H1 (cell line): ENCODE measurements around the gene VAT1L. TPM values are rescaled to one million over a fixed set of nuclear protein-coding genes. Genes with fewer than 3 reads are reported as not detected.

ENCODE experiments used
- CTCF ChIA-PET: fragments of 300-600 bp; sonication (Branson Sonifier 250); formaldehyde crosslinking; loops from one replicate; lab custom pipeline; 2021; ENCODE audit not compliant: partially characterized antibody; lab: Charles Lee
- POLR2A ChIA-PET: fragments of 300-600 bp; sonication (Branson Sonifier 250); formaldehyde crosslinking; loops from one replicate; lab custom pipeline; 2021; ENCODE audit warnings: inconsistent platforms; ENCODE audit not compliant: partially characterized antibody; lab: Charles Lee
- DNase-seq, 2 experiments: peaks; one replicate each; pipeline versions ENCODE4 v3.0.0 to v3.0.0-alpha.2; 2010 to 2022; ENCODE audit warnings: low spot score in 2 of 2, low read depth in 1 of 2, mixed read lengths in 1 of 2
- FAIRE-seq: peaks from 2 replicates; lab custom pipeline; 2011; peaks lifted over from hg19 to GRCh38; lab: Jason Lieb, UNC
- H2AFZ ChIP-seq: 2 replicates; pipeline ENCODE4 v1.8.1; 2012; ENCODE audit warnings: low read length, inconsistent platforms
- H2AK5ac ChIP-seq: 2 replicates; pipeline ENCODE4 v1.6.1; 2013; ENCODE audit warnings: low read depth, low read length
- H2BK120ac ChIP-seq: replicated peaks from 2 replicates; pipeline ENCODE3; 2013; ENCODE audit warnings: low read depth, low read length, inconsistent platforms
- H2BK12ac ChIP-seq: 2 replicates; pipeline ENCODE4 v1.6.1; 2013; ENCODE audit warnings: low read depth, low read length
- H2BK15ac ChIP-seq: 2 replicates; pipeline ENCODE4 v1.6.1; 2013; ENCODE audit warnings: low read length
- H2BK20ac ChIP-seq: 2 replicates; pipeline ENCODE4 v1.6.1; 2013; ENCODE audit warnings: low read length
- H2BK5ac ChIP-seq: 2 replicates; pipeline ENCODE4 v1.6.1; 2013; ENCODE audit warnings: low read depth, low read length
- H3K14ac ChIP-seq: 2 replicates; pipeline ENCODE4 v1.6.1; 2013; ENCODE audit warnings: inconsistent platforms; ENCODE audit not compliant: insufficient read length
- H3K18ac ChIP-seq: 2 replicates; pipeline ENCODE4 v1.6.1; 2013; ENCODE audit warnings: low read length; ENCODE audit errors: extremely low read depth
- H3K23ac ChIP-seq: 2 replicates; pipeline ENCODE4 v1.6.1; 2013; ENCODE audit warnings: inconsistent platforms; ENCODE audit not compliant: insufficient read length
- H3K23me2 ChIP-seq: 2 replicates; pipeline ENCODE4 v1.6.1; 2013; ENCODE audit warnings: low read depth, low read length
- H3K27ac ChIP-seq: 2 replicates; pipeline ENCODE4 v1.6.1; 2011; ENCODE audit warnings: low read depth, low read length, inconsistent platforms
- H3K27me3 ChIP-seq, 4 experiments: replicated peaks in 1 of 4; 1 replicate in 1 of 4; 2 replicates in 3 of 4; pipeline versions ENCODE4 v1.6.1 to v1.8.1; 2011 to 2013; ENCODE audit warnings: low read length in 3 of 4, mild to moderate bottlenecking in 3 of 4, inconsistent platforms in 2 of 4, mixed read lengths in 2 of 4, moderate library complexity in 1 of 4; ENCODE audit not compliant: control insufficient read depth in 3 of 4, insufficient read depth in 3 of 4; ENCODE audit errors: extremely low read depth in 1 of 4
- H3K36me3 ChIP-seq, 4 experiments: 2 replicates each; pipeline versions ENCODE4 v1.6.1 to v1.8.1; 2011 to 2013; ENCODE audit warnings: mild to moderate bottlenecking in 4 of 4, low read length in 3 of 4, moderate library complexity in 2 of 4, control low read depth in 1 of 4, inconsistent platforms in 1 of 4; ENCODE audit not compliant: insufficient read depth in 4 of 4, control insufficient read depth in 2 of 4
- H3K4ac ChIP-seq: replicated peaks from 2 replicates; pipeline ENCODE3; 2013; ENCODE audit warnings: low read length, low read depth, mixed read lengths, inconsistent platforms; ENCODE audit not compliant: insufficient read length
- H3K4me1 ChIP-seq, 4 experiments: replicated peaks in 1 of 4; 1 replicate in 1 of 4; 2 replicates in 3 of 4; pipeline versions ENCODE4 v1.6.1 to v1.8.1; 2011 to 2013; ENCODE audit warnings: low read length in 3 of 4, inconsistent platforms in 2 of 4, mixed read lengths in 1 of 4; ENCODE audit not compliant: insufficient read depth in 4 of 4, control insufficient read depth in 3 of 4
- H3K4me2 ChIP-seq, 2 experiments: 2 replicates each; pipeline versions ENCODE4 v1.6.1 to v1.8.1; 2011 to 2013; ENCODE audit warnings: low read depth in 2 of 2, low read length in 2 of 2, control low read depth in 1 of 2, inconsistent platforms in 1 of 2, mild to moderate bottlenecking in 1 of 2; ENCODE audit not compliant: insufficient read depth in 1 of 2
- H3K4me3 ChIP-seq, 4 experiments: fragments of 200-600, 300-600 bp in 1 of 4; sonication (generic), shearing (Covaris generic), sonication (Bioruptor Twin) in 1 of 4; 2 replicates each; pipeline versions ENCODE4 v1.5.1 to v1.8.1; 2011 to 2016; ENCODE audit warnings: low read length in 4 of 4, low read depth in 3 of 4, control low read depth in 2 of 4, inconsistent platforms in 2 of 4, mild to moderate bottlenecking in 2 of 4, mixed read lengths in 1 of 4, moderate library complexity in 1 of 4; ENCODE audit not compliant: insufficient read depth in 2 of 4; ENCODE audit errors: extremely low read depth in 1 of 4
- H3K56ac ChIP-seq: replicated peaks from 2 replicates; pipeline ENCODE3; 2013; ENCODE audit warnings: low read depth, mild to moderate bottlenecking, mixed read lengths, low read length, inconsistent platforms; ENCODE audit not compliant: insufficient read length
- H3K79me1 ChIP-seq: 2 replicates; pipeline ENCODE4 v1.6.1; 2013; ENCODE audit warnings: low read depth, low read length, control low read depth
- H3K79me2 ChIP-seq, 2 experiments: 2 replicates each; pipeline versions ENCODE4 v1.6.1 to v1.8.1; 2012 to 2013; ENCODE audit warnings: low read length in 2 of 2, mild to moderate bottlenecking in 2 of 2, inconsistent platforms in 1 of 2; ENCODE audit not compliant: insufficient read depth in 2 of 2, control insufficient read depth in 1 of 2
- H3K9ac ChIP-seq, 4 experiments: replicated peaks in 1 of 4; 1 replicate in 1 of 4; 2 replicates in 3 of 4; pipeline versions ENCODE4 v1.6.1 to v1.8.1; 2011 to 2013; ENCODE audit warnings: low read depth in 3 of 4, low read length in 3 of 4, control low read depth in 2 of 4, mild to moderate bottlenecking in 2 of 4, moderate library complexity in 2 of 4, inconsistent platforms in 1 of 4; ENCODE audit errors: extremely low read depth in 1 of 4
- H3K9me3 ChIP-seq, 2 experiments: 2 replicates each; pipeline versions ENCODE4 v1.6.1 to v1.8.1; 2012 to 2013; ENCODE audit warnings: mild to moderate bottlenecking in 2 of 2, moderate library complexity in 2 of 2, control low read depth in 1 of 2, inconsistent platforms in 1 of 2, low read depth in 1 of 2, low read length in 1 of 2, mixed read lengths in 1 of 2; ENCODE audit not compliant: insufficient read depth in 2 of 2
- H4K20me1 ChIP-seq, 2 experiments: replicated peaks in 1 of 2; 2 replicates each; pipeline versions ENCODE3 to v1.8.1; 2011 to 2013; ENCODE audit warnings: inconsistent platforms in 2 of 2, low read length in 2 of 2, mild to moderate bottlenecking in 1 of 2; ENCODE audit not compliant: insufficient read depth in 2 of 2, control insufficient read depth in 1 of 2
- H4K5ac ChIP-seq: 2 replicates; pipeline ENCODE4 v1.6.1; 2013; ENCODE audit warnings: low read length, low read depth, mixed read lengths, inconsistent platforms; ENCODE audit not compliant: insufficient read length
- H4K8ac ChIP-seq: 2 replicates; pipeline ENCODE4 v1.8.0; 2013; ENCODE audit warnings: mild to moderate bottlenecking, moderate library complexity, low read length, inconsistent platforms; ENCODE audit not compliant: insufficient read depth; ENCODE audit errors: extremely low read depth
- H4K91ac ChIP-seq: replicated peaks from 2 replicates; pipeline ENCODE3; 2013; ENCODE audit warnings: low read length, mixed read lengths, inconsistent platforms; ENCODE audit not compliant: insufficient read length
- CREB1 ChIP-seq: IDR thresholded peaks from 2 replicates; pipeline ENCODE4 v1.6.1; 2012; ENCODE audit warnings: inconsistent platforms
- CTBP2 ChIP-seq: IDR thresholded peaks from 2 replicates; pipeline ENCODE4 v1.7.0; 2011; ENCODE audit warnings: borderline replicate concordance, mild to moderate bottlenecking, moderate library complexity, mixed read lengths, low read length; ENCODE audit not compliant: insufficient read depth, insufficient read length
- EGR1 ChIP-seq: IDR thresholded peaks from 2 replicates; pipeline ENCODE4 v1.6.1; 2011; ENCODE audit warnings: low read depth, low read length, borderline replicate concordance
- PHF8 ChIP-seq: fragments of 200-600 bp; sonication (generic); conservative IDR thresholded peaks from 2 replicates; pipeline ENCODE4 v1.7.1; 2012; ENCODE audit warnings: low read depth, mild to moderate bottlenecking, inconsistent platforms, low read length, moderate library complexity
- SIN3A ChIP-seq, 2 experiments: IDR thresholded peaks in 1 of 2; conservative IDR thresholded peaks in 1 of 2; 2 replicates each; pipeline ENCODE4 v1.6.1; 2011 to 2012; ENCODE audit warnings: low read length in 2 of 2, improper control_type of control experiment in 1 of 2, low read depth in 1 of 2, mild to moderate bottlenecking in 1 of 2
- TBP ChIP-seq: IDR thresholded peaks from 2 replicates; pipeline ENCODE4 v1.6.1; 2011; ENCODE audit warnings: low read depth, low read length, improper control_type of control experiment
- YY1 ChIP-seq: IDR thresholded peaks from 2 replicates; pipeline ENCODE4 v1.6.1; 2011; ENCODE audit warnings: low read depth, mild to moderate bottlenecking, low read length
- ZNF274 ChIP-seq: IDR thresholded peaks from 2 replicates; pipeline ENCODE4 v1.7.0; 2012; ENCODE audit warnings: low read length, borderline replicate concordance; ENCODE audit errors: extremely low read depth
- WGBS, 2 experiments: shearing (Covaris generic) in 1 of 2; methylation state at CpG; one replicate each; pipeline versions ENCODE4 v1.1.6 to v1.1.7; 2013 to 2015; ENCODE audit warnings: low lambda C conversion rate in 2 of 2, mixed read lengths in 2 of 2, inconsistent platforms in 1 of 2, low coverage in 1 of 2, missing lambda C conversion rate in 1 of 2; ENCODE audit not compliant: insufficient replicate concordance in 2 of 2, insufficient coverage in 1 of 2, insufficient read length in 1 of 2; ENCODE audit errors: extremely low coverage in 1 of 2, missing lambda C conversion rate in 1 of 2; 5-methylcytosine and 5-hydroxymethylcytosine counted together
- polyA plus RNA-seq, 7 experiments: library from polyadenylated mRNA; depleted of rRNA in 3 of 7; stranded (reverse) in 5 of 7; unstranded in 2 of 7; fragments of >200 nt in 5 of 7; fragments of 200-250 nt in 2 of 7; gene quantifications; 1 replicate in 5 of 7; 2 replicates in 1 of 7; 4 replicates in 1 of 7; pipeline versions ENCODE4 v1.2.1 to v1.2.3, GENCODE V29; 2011 to 2013; ENCODE audit warnings: missing spikeins in 2 of 7, mixed read lengths in 2 of 7
- total RNA-seq: library from RNA; stranded (reverse); fragmentation: NEBNext Ultra II Directional; extraction: Animal tissue kit (Norgen Biotek cat#: 25700); gene quantifications from 2 replicates; pipeline ENCODE4 v1.2.1, GENCODE V29; 2021
- TF ChIP-seq, protein P1 (sequence below), 3 experiments: IDR thresholded peaks; 1 replicate in 2 of 3; 2 replicates in 1 of 3; pipeline versions ENCODE4 v1.5.1 to v1.6.1; 2011; ENCODE audit warnings: low read length in 3 of 3, mild to moderate bottlenecking in 3 of 3, inconsistent platforms in 2 of 3, low read depth in 1 of 3, moderate library complexity in 1 of 3; ENCODE audit not compliant: insufficient read depth in 1 of 3; ENCODE audit errors: control extremely low read depth in 1 of 3
- TF ChIP-seq, protein P2 (sequence below): IDR thresholded peaks from 2 replicates; pipeline ENCODE4 v1.6.1; 2012; ENCODE audit warnings: inconsistent platforms

The VAT1L gene
- total and polyA plus RNA-seq, 2 of the 8 experiments (the other 6 are each of a cell fraction or from before 2014, with no cell fraction given) = 46.3 to 48.2 TPM

DNA sequence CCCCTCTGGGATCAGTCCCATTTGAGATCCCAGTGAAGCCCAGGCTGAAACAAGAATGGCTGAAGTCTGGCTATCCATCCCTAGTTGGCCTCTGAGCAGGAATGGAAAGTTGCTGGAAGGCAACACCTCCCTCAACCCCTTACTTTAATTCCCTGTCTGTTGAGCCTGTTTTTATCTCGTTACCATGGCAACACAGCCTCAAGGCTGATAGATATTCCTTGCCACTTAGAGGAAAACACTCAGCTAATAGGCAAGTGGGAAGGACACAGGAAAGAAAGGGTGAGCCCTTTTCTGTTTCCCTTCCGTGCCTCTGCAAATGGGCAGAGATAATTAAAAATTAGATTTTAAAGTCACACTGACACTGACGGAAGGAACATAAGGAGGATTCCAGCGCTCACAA is 158.5 kb downstream of the VAT1L start:
- H2BK120ac ChIP-seq = no peak overlapping the region
- DNase-seq (no peak), FAIRE-seq (no peak)
- H3K36me3 ChIP-seq = no peaks in the 10 kb centered on the region; a peak in 1 of 8 replicates
- peak overlapping the region; percentile 75; the same call in 1 of the 2 replicates for H2AK5ac ChIP-seq
- H3K4me2 ChIP-seq = no peak overlapping the region
- no peak overlapping the region for H3K56ac ChIP-seq
- ChIA-PET CTCF (interaction anchor here (0.6 to 25.9 kb wide), 5 partner anchors 22 to 570 kb away, joined by 3 to 362 read pairs (median 3); no protein-coding TSS in a partner anchor), POLR2A (no interaction called here)
- no peaks in the 10 kb centered on the region; a peak in 1 of 4 replicates for H3K79me2 ChIP-seq
- H3K23ac ChIP-seq = no peak overlapping the region
- H3K4ac ChIP-seq = no peak overlapping the region
- H4K5ac ChIP-seq = no peak overlapping the region
- H2BK15ac ChIP-seq = no peak overlapping the region
- H2BK12ac ChIP-seq = no peak overlapping the region
- H3K18ac ChIP-seq = no peak overlapping the region
- no peaks in the 10 kb centered on the region for H3K27me3 ChIP-seq
- H4K91ac ChIP-seq = no peak overlapping the region
- no peak overlapping the region for H2AFZ ChIP-seq
- WGBS, 2 experiments = 92% methylated on average over 4 of the region's 4 CpGs; no CpG with 5 or more reads in 1 of the 2 experiments
- H3K4me1 ChIP-seq = peaks cover 0 to 9% (median 4%) of the 10 kb centered on the region in 4 experiments; a peak in 4 of 7 replicates
- no peak overlapping the region for H2BK5ac ChIP-seq
- H3K9me3 ChIP-seq = no peaks in the 10 kb centered on the region
- H4K8ac ChIP-seq = no peak overlapping the region
- H3K4me3 ChIP-seq = no peak overlapping the region
- no peaks in the 10 kb centered on the region for H4K20me1 ChIP-seq
- H2BK20ac ChIP-seq = no peak overlapping the region
- H3K9ac ChIP-seq = no peak overlapping the region
- H3K14ac ChIP-seq = no peak overlapping the region
- H3K27ac ChIP-seq = no peak overlapping the region
- H3K23me2 ChIP-seq = no peaks in the 10 kb centered on the region; the same call in 1 of the 2 replicates
- no peaks in the 10 kb centered on the region; the same call in 1 of the 2 replicates for H3K79me1 ChIP-seq
- no peak for TF ChIP-seq ZNF274
- no peak for TF ChIP-seq TBP
- no peak for TF ChIP-seq PHF8
- TF ChIP-seq YY1 = no peak
- no peak for TF ChIP-seq CTBP2
- no peak for TF ChIP-seq EGR1
- TF ChIP-seq, protein P1, sequence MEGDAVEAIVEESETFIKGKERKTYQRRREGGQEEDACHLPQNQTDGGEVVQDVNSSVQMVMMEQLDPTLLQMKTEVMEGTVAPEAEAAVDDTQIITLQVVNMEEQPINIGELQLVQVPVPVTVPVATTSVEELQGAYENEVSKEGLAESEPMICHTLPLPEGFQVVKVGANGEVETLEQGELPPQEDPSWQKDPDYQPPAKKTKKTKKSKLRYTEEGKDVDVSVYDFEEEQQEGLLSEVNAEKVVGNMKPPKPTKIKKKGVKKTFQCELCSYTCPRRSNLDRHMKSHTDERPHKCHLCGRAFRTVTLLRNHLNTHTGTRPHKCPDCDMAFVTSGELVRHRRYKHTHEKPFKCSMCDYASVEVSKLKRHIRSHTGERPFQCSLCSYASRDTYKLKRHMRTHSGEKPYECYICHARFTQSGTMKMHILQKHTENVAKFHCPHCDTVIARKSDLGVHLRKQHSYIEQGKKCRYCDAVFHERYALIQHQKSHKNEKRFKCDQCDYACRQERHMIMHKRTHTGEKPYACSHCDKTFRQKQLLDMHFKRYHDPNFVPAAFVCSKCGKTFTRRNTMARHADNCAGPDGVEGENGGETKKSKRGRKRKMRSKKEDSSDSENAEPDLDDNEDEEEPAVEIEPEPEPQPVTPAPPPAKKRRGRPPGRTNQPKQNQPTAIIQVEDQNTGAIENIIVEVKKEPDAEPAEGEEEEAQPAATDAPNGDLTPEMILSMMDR (IDR thresholded peaks at IDR 0.05; ENCODE audit: control extremely low read depth in 1 of 3, insufficient read depth in 1 of 3, low read depth in 1 of 3, low read length in 3 of 3) = no peak
- TF ChIP-seq, protein P2, sequence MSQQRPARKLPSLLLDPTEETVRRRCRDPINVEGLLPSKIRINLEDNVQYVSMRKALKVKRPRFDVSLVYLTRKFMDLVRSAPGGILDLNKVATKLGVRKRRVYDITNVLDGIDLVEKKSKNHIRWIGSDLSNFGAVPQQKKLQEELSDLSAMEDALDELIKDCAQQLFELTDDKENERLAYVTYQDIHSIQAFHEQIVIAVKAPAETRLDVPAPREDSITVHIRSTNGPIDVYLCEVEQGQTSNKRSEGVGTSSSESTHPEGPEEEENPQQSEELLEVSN = no peak
- no peak for TF ChIP-seq CREB1
- no peak for TF ChIP-seq SIN3A (conservative IDR thresholded peaks at IDR 0.05 in 1 of 2, IDR thresholded peaks at IDR 0.05 in 1 of 2; ENCODE audit: low read depth in 1 of 2, low read length in 2 of 2)
